GM19438 (cell line): Measurements from ENCODE around the gene BRD4.

Experiments
- ATAC-seq: cut with Tn5 transposase; IDR thresholded peaks from one replicate; pipeline ENCODE4 v1.9.1; 2021; ENCODE audit warnings: low read depth; ENCODE audit not compliant: unreplicated experiment

Gene BRD4

GRCh38 chr19:15274477-15274876, 57.9 kb downstream of the BRD4 start:
- no peak for ATAC-seq

- no peak for ATAC-seq
Observed at GRCh38 chr19:15269806-15270205, 62.5 kb downstream of the BRD4 start.

GRCh38 chr19:15268928-15269253, 63.4 kb downstream of the BRD4 start:
- ATAC-seq = no peak

GRCh38 chr19:15268192-15268927, 64.0 kb downstream of the BRD4 start:
- ATAC-seq = no peak

- ATAC-seq = no peak
Observed at GRCh38 chr19:15266683-15267082, 65.7 kb downstream of the BRD4 start.

- ATAC-seq = no peak
Observed at GRCh38 chr19:15265850-15266248, 66.5 kb downstream of the BRD4 start.

GRCh38 chr19:15265214-15265849, 67.0 kb downstream of the BRD4 start:
- ATAC-seq = no peak

- no peak for ATAC-seq
Observed at GRCh38 chr19:15264933-15265206, 67.5 kb downstream of the BRD4 start.

- no peak for ATAC-seq
Observed at GRCh38 chr19:15264061-15264932, 68.0 kb downstream of the BRD4 start.

GRCh38 chr19:15263361-15263985, 68.9 kb downstream of the BRD4 start:
- ATAC-seq = no peak

GRCh38 chr19:15262011-15262410, 70.3 kb downstream of the BRD4 start:
- ATAC-seq = no peak

GRCh38 chr19:15260939-15261338, 71.4 kb downstream of the BRD4 start:
- no peak for ATAC-seq

- ATAC-seq = no peak
Observed at GRCh38 chr19:15259907-15260306, 72.4 kb downstream of the BRD4 start.

GRCh38 chr19:15257782-15258181, 74.6 kb downstream of the BRD4 start:
- no peak for ATAC-seq

- no peak for ATAC-seq
Observed at GRCh38 chr19:15256708-15257331, 75.5 kb downstream of the BRD4 start.

- no peak for ATAC-seq
Observed at GRCh38 chr19:15255359-15255990, 76.9 kb downstream of the BRD4 start.

GRCh38 chr19:15254547-15254946, 77.8 kb downstream of the BRD4 start:
- no peak for ATAC-seq

GRCh38 chr19:15253513-15253912, 78.8 kb downstream of the BRD4 start:
- no peak for ATAC-seq

- no peak for ATAC-seq
Observed at GRCh38 chr19:15253061-15253460, 79.3 kb downstream of the BRD4 start.

GRCh38 chr19:15252398-15253018, 79.8 kb downstream of the BRD4 start:
- ATAC-seq = no peak
